ENCODE data around the gene CNOT6.
A peak's percentile ranks its signal among the peaks of the same experiment; 100 is the strongest.

The CNOT6 gene

GRCh38 chr5:180592176-180592575 is 98.0 kb downstream of the CNOT6 start:
- no peak for DNase-seq (ENCODE audit: extremely low spot score)
- no peak for TF ChIP-seq CTCF (IDR thresholded peaks at IDR 0.05; ENCODE audit: control extremely low read depth, extremely low read depth, low read depth, missing control alignments)
- ChIA-PET POLR2A (no interaction called here), CTCF (no interaction called here)

- no peak for DNase-seq (ENCODE audit: extremely low spot score)
- POLR2A ChIA-PET = no interaction called here
- no peak for TF ChIP-seq CTCF (IDR thresholded peaks at IDR 0.05; ENCODE audit: control extremely low read depth, extremely low read depth, low read depth, missing control alignments)
- CTCF ChIA-PET = no interaction called here
Measured at GRCh38 chr5:180593446-180594206, 99.4 kb downstream of the CNOT6 start.

GRCh38 chr5:180594311-180595045 is 100.3 kb downstream of the CNOT6 start:
- POLR2A ChIA-PET = no interaction called here
- TF ChIP-seq CTCF (IDR thresholded peaks at IDR 0.05; ENCODE audit: control extremely low read depth, extremely low read depth, low read depth, missing control alignments) = no peak
- DNase-seq (ENCODE audit: extremely low spot score) = no peak
- CTCF ChIA-PET = no interaction called here

GRCh38 chr5:180595046-180595379 is 100.8 kb downstream of the CNOT6 start:
- ChIA-PET POLR2A (no interaction called here), CTCF (no interaction called here)
- TF ChIP-seq CTCF (IDR thresholded peaks at IDR 0.05; ENCODE audit: control extremely low read depth, extremely low read depth, low read depth, missing control alignments) = no peak
- no peak for DNase-seq (ENCODE audit: extremely low spot score)

- ChIA-PET POLR2A (interaction anchor here (0.6 kb wide), 1 partner anchor 152 kb away, joined by 3 read pairs; no protein-coding TSS in a partner anchor), CTCF (interaction anchor here (1.0 to 2.3 kb wide), 2 partner anchors 10 to 11 kb away, joined by 3 to 8 read pairs; no protein-coding TSS in a partner anchor)
- peak; percentile 11 for DNase-seq (ENCODE audit: extremely low spot score)
- no peak for TF ChIP-seq CTCF (IDR thresholded peaks at IDR 0.05; ENCODE audit: control extremely low read depth, extremely low read depth, low read depth, missing control alignments)
Measured at GRCh38 chr5:180595381-180596114, 101.4 kb downstream of the CNOT6 start.

GRCh38 chr5:180596115-180596667 is 102.0 kb downstream of the CNOT6 start:
- TF ChIP-seq CTCF (IDR thresholded peaks at IDR 0.05; ENCODE audit: control extremely low read depth, extremely low read depth, low read depth, missing control alignments) = no peak
- DNase-seq (ENCODE audit: extremely low spot score) = no peak
- ChIA-PET POLR2A (interaction anchor here (0.6 kb wide), 1 partner anchor 151 kb away, joined by 3 read pairs; no protein-coding TSS in a partner anchor), CTCF (interaction anchor here (1.0 to 2.3 kb wide), 2 partner anchors 9 to 10 kb away, joined by 3 to 8 read pairs; no protein-coding TSS in a partner anchor)
